ENCODE measurements around the gene IP6K1. TPM values are rescaled to one million over a fixed set of nuclear protein-coding genes. Genes with fewer than 3 reads are reported as not detected.

IP6K1 gene
- total RNA-seq, 2 donors from 2014 or later = 19.8 to 27.5 TPM

GRCh38 chr3:49705390-49705960, 80.9 kb downstream of the IP6K1 start:
- peaks cover 0 to 5% of the 10 kb centered on the region in 2 donors for H3K36me3 ChIP-seq (replicated peaks in 1 of 2; ENCODE audit: insufficient read depth in 1 of 2, low read depth in 2 of 2)

DNA sequence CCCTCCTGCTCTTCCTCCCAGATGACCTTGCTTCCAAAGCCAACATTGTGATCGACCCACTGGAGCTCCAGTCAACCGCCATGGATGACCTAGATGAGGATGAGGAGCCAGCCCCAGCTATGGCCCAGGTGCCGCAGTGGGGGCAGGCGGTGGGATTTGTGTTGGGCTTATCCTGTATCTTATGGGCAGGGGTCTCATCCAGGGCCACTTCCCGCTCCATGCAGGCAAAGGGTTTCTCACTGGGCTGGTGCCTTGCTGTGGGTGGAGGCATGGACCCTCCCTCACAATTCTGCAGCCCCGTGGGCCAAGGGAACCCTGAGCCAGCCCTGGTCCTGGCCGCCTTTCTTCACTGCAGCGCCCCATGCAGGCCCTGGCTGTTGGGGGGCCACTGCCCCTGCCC, 81.7 kb downstream of the IP6K1 start:
- peaks cover 0 to 7% of the 10 kb centered on the region in 2 donors for H3K36me3 ChIP-seq (replicated peaks in 1 of 2; ENCODE audit: insufficient read depth in 1 of 2, low read depth in 2 of 2)
- TF ChIP-seq POLR2A (IDR thresholded peaks at IDR 0.05) = no peak
- TF ChIP-seq, protein P1, sequence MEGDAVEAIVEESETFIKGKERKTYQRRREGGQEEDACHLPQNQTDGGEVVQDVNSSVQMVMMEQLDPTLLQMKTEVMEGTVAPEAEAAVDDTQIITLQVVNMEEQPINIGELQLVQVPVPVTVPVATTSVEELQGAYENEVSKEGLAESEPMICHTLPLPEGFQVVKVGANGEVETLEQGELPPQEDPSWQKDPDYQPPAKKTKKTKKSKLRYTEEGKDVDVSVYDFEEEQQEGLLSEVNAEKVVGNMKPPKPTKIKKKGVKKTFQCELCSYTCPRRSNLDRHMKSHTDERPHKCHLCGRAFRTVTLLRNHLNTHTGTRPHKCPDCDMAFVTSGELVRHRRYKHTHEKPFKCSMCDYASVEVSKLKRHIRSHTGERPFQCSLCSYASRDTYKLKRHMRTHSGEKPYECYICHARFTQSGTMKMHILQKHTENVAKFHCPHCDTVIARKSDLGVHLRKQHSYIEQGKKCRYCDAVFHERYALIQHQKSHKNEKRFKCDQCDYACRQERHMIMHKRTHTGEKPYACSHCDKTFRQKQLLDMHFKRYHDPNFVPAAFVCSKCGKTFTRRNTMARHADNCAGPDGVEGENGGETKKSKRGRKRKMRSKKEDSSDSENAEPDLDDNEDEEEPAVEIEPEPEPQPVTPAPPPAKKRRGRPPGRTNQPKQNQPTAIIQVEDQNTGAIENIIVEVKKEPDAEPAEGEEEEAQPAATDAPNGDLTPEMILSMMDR (IDR thresholded peaks at IDR 0.05) = no peak
- 91% methylated on average over 8 of the region's 8 CpGs; no CpG with 5 or more reads in 1 of the 2 donors for WGBS, 2 donors
- no peaks in the 10 kb centered on the region for H3K27me3 ChIP-seq
- no peak overlapping the region for H3K27ac ChIP-seq
- H3K4me1 ChIP-seq = no peaks in the 10 kb centered on the region
- no peak for ATAC-seq
- DNase-seq = no peak
- H3K9me3 ChIP-seq = no peaks in the 10 kb centered on the region
- no peak overlapping the region for H3K4me3 ChIP-seq
- intact Hi-C loops (cut with DNase I) = loop anchor here (10.0 kb wide), 1 partner anchor 130 kb away; no protein-coding TSS in a partner anchor

More at GRCh38 chr3:49705390-49705960, 80.9 kb downstream of the IP6K1 start:
- intact Hi-C loops (cut with DNase I) = loop anchor here (10.0 kb wide), 1 partner anchor 129 kb away; no protein-coding TSS in a partner anchor
- Histone ChIP-seq H3K27me3 (no peaks in the 10 kb centered on the region), H3K9me3 (no peaks in the 10 kb centered on the region), H3K4me1 (no peaks in the 10 kb centered on the region), H3K4me3 (no peak overlapping the region), H3K27ac (no peak overlapping the region)
- WGBS, 2 donors = 89 to 98% methylated on average over 8 to 17 of the region's 17 CpGs
- TF ChIP-seq, protein P1 (IDR thresholded peaks at IDR 0.05) = no peak
- no peak for TF ChIP-seq POLR2A (IDR thresholded peaks at IDR 0.05)
- DNase-seq (no peak), ATAC-seq (no peak)

DNA sequence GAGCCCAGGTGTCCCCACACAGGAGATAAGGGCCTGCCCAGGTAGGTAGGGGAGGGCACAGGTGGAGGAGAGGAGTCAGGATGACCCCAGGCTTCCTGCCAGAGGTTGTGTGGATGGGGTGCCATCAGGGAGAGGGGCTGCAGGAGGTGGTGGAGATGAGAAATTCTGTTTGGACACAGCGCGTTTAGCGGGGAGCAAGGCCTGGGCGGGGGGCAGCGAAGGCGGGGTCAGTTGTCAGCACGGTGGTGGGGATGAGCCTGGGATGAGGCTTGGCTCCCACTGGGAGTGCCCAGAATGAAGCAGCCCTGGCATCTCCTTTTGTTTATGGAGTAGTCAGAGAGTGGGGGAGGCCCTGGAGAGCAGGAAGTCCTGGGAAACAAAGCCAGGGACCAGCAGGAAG, 82.4 kb downstream of the IP6K1 start:
- TF ChIP-seq, protein P1 (IDR thresholded peaks at IDR 0.05) = no peak
- no peak for TF ChIP-seq POLR2A (IDR thresholded peaks at IDR 0.05)
- intact Hi-C loops (cut with DNase I) = loop anchor here (10.0 kb wide), 1 partner anchor 131 kb away; no protein-coding TSS in a partner anchor
- no peaks in the 10 kb centered on the region for H3K27me3 ChIP-seq
- ATAC-seq (no peak), DNase-seq (no peak)
- H3K27ac ChIP-seq = no peak overlapping the region
- H3K36me3 ChIP-seq (replicated peaks in 1 of 2; ENCODE audit: insufficient read depth in 1 of 2, low read depth in 2 of 2) = peaks cover 0 to 7% of the 10 kb centered on the region in 2 donors
- no peak overlapping the region for H3K4me3 ChIP-seq
- 93 to 95% methylated on average over 7 of the region's 7 CpGs for WGBS, 2 donors
- H3K4me1 ChIP-seq = no peaks in the 10 kb centered on the region
- H3K9me3 ChIP-seq = no peaks in the 10 kb centered on the region

- H3K36me3 ChIP-seq (replicated peaks in 1 of 2; ENCODE audit: insufficient read depth in 1 of 2, low read depth in 2 of 2) = peaks cover 0 to 7% of the 10 kb centered on the region in 2 donors
- H3K27ac ChIP-seq = no peak overlapping the region
These were observed 82.9 kb downstream of the IP6K1 start for GRCh38 chr3:49703443-49703927.

More at GRCh38 chr3:49703443-49703927, 82.9 kb downstream of the IP6K1 start:
- WGBS, 2 donors = 37 to 38% methylated on average over 2 to 13 of the region's 14 CpGs
- ATAC-seq (peak; percentile 86), DNase-seq (peak; percentile 69 to 77 (median 74))
- TF ChIP-seq, protein P1 (IDR thresholded peaks at IDR 0.05) = peak; percentile 74 to 85 (median 80)
- TF ChIP-seq POLR2A (IDR thresholded peaks at IDR 0.05) = no peak
- intact Hi-C loops (cut with DNase I) = loop anchor here (10.0 kb wide), 1 partner anchor 131 kb away; no protein-coding TSS in a partner anchor
- no peak overlapping the region for H3K4me3 ChIP-seq
- no peaks in the 10 kb centered on the region for H3K9me3 ChIP-seq
- H3K27me3 ChIP-seq = no peaks in the 10 kb centered on the region
- no peaks in the 10 kb centered on the region for H3K4me1 ChIP-seq
